NB4 (cell line): ENCODE measurements around the gene AIF1L.

Source experiments
- DNase-seq: peaks from one replicate; pipeline ENCODE4 v3.0.0; 2010; ENCODE audit warnings: low read depth
- H3K4me3 ChIP-seq: one replicate; pipeline ENCODE4 v1.5.1; 2011; ENCODE audit warnings: mild to moderate bottlenecking, low read depth, low read length, moderate library complexity
- MAX ChIP-seq: IDR thresholded peaks from 2 replicates; pipeline ENCODE4 v1.6.1; 2011; ENCODE audit warnings: low read depth, low read length
- MYC ChIP-seq: IDR thresholded peaks from 2 replicates; pipeline ENCODE4 v1.6.1; 2011; ENCODE audit warnings: low read depth, low read length
- POLR2A ChIP-seq: IDR thresholded peaks from 2 replicates; pipeline ENCODE4 v1.6.1; 2011; ENCODE audit warnings: mild to moderate bottlenecking; ENCODE audit not compliant: insufficient read length; ENCODE audit errors: extremely low read depth
- TF ChIP-seq, protein P1 (sequence below): IDR thresholded peaks from one replicate; pipeline ENCODE4 v1.5.1; 2012; ENCODE audit warnings: low read depth, low read length

Gene AIF1L

DNA sequence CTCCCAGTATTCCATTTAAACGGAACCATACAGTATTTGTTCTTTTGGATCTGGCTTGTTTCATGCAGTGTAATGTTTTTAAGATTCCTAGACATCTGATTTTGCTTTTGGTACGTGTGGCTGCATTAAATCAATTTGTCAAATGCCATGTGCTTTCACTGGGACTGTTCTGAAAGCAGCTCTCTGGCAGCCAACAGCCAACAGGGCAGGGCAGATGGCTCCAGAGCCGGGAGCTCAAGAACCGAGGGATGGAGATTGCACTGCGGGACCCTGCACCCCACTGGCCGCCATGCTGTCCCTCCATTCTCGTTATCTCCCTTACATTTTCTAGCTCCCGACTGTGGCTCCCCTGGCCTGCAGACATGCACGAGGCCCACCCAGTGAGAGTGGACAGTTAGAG, 33.4 kb upstream of the AIF1L start:
- no peak overlapping the region for H3K4me3 ChIP-seq
- DNase-seq: no peak
- TF ChIP-seq POLR2A (no peak), MAX (no peak), MYC (no peak)
- TF ChIP-seq, protein P1, sequence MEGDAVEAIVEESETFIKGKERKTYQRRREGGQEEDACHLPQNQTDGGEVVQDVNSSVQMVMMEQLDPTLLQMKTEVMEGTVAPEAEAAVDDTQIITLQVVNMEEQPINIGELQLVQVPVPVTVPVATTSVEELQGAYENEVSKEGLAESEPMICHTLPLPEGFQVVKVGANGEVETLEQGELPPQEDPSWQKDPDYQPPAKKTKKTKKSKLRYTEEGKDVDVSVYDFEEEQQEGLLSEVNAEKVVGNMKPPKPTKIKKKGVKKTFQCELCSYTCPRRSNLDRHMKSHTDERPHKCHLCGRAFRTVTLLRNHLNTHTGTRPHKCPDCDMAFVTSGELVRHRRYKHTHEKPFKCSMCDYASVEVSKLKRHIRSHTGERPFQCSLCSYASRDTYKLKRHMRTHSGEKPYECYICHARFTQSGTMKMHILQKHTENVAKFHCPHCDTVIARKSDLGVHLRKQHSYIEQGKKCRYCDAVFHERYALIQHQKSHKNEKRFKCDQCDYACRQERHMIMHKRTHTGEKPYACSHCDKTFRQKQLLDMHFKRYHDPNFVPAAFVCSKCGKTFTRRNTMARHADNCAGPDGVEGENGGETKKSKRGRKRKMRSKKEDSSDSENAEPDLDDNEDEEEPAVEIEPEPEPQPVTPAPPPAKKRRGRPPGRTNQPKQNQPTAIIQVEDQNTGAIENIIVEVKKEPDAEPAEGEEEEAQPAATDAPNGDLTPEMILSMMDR: no peak

GRCh38 chr9:131065599-131065998, 30.7 kb upstream of the AIF1L start:
- DNase-seq: no peak
- no peak overlapping the region for H3K4me3 ChIP-seq
- TF ChIP-seq POLR2A (no peak), MAX (no peak), MYC (no peak)
- TF ChIP-seq, protein P1: no peak

DNA sequence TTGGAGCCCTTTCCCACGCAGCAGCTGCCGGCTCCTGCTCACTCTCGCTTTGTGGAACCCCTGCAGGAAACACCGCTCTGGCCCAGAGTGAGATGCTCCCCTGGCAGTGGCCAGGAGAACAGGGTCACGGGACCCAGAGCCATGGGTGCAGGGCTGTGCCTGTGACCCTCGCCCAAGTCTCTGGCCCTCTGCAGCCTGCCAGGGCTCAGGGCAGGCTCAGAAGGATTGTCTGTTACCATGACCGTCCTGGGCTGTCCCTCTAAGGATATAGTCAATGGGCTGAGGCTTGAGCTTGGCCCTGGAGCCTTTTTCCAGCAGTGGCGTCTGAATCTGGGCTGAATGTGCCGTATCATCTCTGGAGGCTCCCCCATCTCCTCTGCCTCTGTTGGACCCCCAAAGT, 28.7 kb upstream of the AIF1L start:
- no peak overlapping the region for H3K4me3 ChIP-seq
- TF ChIP-seq MAX (no peak), POLR2A (no peak), MYC (no peak)
- TF ChIP-seq, protein P1: no peak
- no peak for DNase-seq

GRCh38 chr9:131068076-131068816, 28.1 kb upstream of the AIF1L start:
- TF ChIP-seq MYC (no peak), POLR2A (no peak)
- no peak for DNase-seq

GRCh38 chr9:131069699-131070098, 26.6 kb upstream of the AIF1L start:
- no peak for TF ChIP-seq POLR2A
- TF ChIP-seq MYC: no peak
- TF ChIP-seq MAX: no peak
- TF ChIP-seq, protein P1: no peak
- no peak overlapping the region for H3K4me3 ChIP-seq
- DNase-seq: no peak

More at GRCh38 chr9:131068076-131068816, 28.1 kb upstream of the AIF1L start:
- no peak overlapping the region for H3K4me3 ChIP-seq

- no peak overlapping the region for H3K4me3 ChIP-seq
- TF ChIP-seq, protein P1: no peak
- TF ChIP-seq POLR2A: no peak
- no peak for TF ChIP-seq MAX
- no peak for TF ChIP-seq MYC
- no peak for DNase-seq
Measured at GRCh38 chr9:131072107-131072870, 24.0 kb upstream of the AIF1L start.
